T-helper 2 cell (primary cell): ENCODE measurements around the gene USF2.

Source experiments
- DNase-seq, 5 experiments: peaks; one replicate each; pipeline versions ENCODE4 v3.0.0 to v3.0.0-alpha.2; 2012 to 2022

Gene USF2

DNA sequence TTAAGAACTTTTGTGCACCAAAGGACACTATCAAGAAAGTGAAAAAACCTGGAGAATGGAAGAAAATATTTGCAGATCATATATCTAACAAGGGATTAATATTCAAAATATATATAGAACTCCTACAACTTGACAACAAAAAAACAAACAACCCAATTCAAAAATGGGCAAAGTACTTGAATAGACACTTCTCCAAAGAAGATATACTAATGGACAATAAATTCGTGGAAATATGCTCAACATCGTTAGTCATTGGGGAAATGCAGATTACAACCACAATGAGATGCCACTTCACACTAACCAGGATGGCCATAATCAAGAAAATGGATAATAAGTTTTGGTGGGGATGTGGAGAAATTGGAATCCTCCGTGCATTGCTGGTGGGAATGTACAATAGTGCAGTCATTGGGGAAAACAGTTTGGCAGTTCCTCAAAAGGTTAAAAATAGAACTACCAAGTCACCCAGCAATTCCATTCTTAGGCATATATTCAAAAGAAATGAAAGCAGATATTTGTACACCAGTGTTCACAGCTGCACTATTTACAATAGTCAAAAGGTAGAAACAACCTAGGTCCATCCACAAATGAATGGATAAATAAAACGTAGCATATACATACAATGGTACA lies 22.2 kb upstream of the USF2 start:
- no peak for DNase-seq

DNA sequence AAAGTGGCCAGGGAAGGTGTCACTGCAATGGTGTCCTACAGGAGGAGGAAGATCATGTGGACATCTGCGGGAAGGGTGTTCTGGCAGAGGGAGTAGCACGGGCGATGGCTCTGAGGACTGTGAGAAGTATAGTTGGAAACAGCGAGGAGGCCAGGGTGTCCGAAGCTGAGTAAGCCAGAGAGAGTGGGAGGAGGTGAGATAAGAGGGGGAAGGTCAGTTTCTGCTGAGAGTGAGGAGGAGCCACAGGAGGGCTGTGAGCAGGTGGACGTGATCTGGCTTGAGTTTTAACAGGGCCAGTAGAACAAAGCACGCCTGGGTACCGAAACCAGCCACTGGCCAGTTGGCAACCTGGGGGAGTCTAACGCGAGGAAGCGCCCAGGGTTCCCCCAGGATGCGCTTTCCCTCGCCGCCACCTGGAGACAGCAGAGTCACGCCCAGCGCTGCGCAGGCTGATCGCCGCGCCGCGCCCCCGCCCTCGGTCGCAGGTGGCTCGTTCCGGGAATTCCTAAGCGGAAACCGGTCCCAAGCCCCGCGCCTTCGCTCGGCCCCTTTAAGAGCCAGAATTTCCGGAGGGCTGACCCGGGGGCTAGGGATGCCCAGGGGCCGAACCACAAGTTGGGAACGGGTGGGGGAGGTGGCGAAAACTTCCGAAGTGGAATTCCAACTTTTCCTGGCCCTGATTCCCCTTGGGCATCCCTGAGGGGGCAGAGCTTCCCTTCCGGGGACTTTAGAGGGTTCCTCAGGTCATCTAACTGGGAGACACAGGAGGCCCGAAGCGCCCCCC lies 21.0 kb upstream of the USF2 start:
- peak in 4 of 5 experiments; percentile 27 to 48 (median 40) for DNase-seq

DNA sequence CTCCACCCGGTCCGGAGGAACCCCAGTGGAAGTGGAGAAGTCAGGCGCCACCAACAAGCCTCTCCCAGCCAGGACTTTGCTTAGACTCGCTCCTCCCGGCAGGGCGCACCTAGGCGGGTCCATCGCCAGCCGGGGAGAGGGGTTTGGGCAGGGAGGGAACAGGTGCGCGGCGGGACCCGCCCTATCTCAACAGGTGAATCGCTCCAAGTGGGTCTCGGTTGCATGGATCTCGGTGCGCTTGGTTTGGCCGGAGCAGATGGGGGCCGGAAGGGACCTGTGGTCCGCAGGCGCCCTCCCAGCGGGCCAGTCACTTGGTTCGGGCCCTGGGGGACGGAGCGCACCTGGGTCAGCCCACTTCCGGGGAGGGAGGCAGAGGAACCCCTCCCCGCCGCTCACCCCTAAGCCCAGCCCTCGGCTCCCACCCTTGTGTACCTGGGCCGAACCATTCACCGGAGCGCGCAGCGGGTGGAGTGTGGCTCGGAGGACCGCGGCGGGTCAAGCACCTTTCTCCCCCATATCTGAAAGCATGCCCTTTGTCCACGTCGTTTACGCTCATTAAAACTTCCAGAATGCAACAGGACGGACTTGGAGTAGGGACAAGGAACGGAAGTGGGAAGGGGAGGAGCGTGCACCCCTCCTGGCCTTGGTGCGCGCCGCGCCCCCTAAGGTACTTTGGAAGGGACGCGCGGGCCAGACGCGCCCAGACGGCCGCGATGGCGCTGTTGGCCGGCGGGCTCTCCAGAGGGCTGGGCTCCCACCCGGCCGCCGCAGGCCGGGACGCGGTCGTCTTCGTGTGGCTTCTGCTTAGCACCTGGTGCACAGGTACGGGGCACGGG lies 20.2 kb upstream of the USF2 start, which contains the start of gene LSR:
Gene LSR, plus strand, starts transcription at position 693 of the 836 bp plus-strand sequence. Its CDS starts 21 bp downstream, at position 714.
- DNase-seq, result peak; percentile 29 to 75 (median 56)

DNA sequence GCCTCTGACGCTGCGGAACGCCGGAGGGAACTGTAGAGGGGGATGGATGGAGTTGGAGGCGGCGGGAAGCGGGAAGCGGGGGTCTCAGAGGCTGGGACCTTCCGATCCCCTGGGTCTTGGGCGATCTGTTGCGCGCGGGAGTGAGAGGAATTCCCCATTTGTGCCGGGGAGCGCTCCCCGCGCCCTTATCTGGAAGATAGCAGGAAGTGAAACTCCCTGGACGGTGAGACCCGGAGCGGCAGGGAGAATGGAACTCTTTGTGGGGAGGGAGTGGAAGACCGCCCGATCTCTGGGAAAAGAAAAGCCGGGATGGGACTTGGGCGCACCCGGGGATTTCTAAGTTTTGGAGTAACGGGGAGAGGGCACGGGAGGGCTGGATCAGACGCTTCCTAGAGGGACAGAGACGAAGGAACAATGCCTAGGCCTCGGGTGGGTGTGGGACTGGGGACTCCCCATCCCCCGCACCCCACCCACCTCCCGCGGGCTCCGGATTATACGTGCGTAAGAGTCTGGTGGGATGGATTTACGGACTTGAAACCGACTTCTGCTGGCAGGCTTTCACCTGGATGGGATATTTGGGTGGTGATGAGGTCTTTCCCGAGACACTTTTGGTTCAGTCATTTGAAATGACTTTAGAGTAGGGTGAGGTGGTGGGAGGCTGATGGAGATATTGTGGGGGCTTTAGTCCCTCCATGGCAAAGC lies 19.5 kb upstream of the USF2 start:
- no peak for DNase-seq

DNA sequence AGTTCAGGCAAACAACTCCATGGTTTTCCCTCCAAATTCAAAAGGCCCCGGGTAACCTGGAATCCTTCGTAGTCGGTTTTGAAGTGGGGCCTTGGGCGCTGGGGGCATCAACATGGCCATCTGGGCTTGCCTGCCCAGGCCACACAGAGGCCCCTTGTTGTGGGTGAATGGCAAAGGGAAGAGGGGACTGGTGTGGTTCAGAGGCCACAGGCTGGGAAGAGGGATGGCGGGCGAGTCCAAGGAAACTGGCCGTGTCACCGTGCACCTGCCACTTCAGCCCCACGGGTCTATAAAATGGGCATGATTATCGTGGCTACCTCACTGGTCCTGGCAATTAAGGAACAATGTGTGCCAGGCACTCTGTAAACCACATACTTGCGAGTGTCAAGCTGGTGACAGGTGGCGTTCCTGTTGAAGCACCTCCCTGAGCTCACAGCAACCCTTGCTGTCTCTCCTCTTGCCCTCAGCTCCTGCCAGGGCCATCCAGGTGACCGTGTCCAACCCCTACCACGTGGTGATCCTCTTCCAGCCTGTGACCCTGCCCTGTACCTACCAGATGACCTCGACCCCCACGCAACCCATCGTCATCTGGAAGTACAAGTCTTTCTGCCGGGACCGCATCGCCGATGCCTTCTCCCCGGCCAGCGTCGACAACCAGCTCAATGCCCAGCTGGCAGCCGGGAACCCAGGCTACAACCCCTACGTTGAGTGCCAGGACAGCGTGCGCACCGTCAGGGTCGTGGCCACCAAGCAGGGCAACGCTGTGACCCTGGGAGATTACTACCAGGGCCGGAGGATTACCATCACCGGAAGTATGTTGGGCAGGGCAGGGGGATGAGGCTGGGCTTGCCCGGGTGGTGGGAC lies 18.7 kb upstream of the USF2 start:
- no peak for DNase-seq

DNA sequence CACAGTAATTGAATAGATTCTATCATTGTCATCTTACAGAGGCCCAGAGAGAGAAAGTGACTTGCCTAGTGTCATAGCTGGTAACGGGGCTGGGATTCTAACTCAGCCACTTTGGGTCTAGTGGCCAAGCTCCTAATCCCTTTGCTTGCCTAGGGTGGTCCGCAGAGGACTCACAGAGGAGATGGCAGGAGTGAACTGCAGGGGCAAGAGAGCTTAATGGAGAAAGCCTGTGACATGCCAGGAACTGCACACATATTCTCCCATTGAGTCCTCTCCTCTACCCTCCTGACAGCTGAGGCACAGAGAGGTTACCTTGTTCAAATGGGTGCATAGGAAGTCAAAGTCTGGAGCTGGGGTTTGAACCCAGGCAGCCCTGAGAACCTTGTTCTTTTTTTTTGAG lies 17.3 kb upstream of the USF2 start:
- DNase-seq, result no peak

DNA sequence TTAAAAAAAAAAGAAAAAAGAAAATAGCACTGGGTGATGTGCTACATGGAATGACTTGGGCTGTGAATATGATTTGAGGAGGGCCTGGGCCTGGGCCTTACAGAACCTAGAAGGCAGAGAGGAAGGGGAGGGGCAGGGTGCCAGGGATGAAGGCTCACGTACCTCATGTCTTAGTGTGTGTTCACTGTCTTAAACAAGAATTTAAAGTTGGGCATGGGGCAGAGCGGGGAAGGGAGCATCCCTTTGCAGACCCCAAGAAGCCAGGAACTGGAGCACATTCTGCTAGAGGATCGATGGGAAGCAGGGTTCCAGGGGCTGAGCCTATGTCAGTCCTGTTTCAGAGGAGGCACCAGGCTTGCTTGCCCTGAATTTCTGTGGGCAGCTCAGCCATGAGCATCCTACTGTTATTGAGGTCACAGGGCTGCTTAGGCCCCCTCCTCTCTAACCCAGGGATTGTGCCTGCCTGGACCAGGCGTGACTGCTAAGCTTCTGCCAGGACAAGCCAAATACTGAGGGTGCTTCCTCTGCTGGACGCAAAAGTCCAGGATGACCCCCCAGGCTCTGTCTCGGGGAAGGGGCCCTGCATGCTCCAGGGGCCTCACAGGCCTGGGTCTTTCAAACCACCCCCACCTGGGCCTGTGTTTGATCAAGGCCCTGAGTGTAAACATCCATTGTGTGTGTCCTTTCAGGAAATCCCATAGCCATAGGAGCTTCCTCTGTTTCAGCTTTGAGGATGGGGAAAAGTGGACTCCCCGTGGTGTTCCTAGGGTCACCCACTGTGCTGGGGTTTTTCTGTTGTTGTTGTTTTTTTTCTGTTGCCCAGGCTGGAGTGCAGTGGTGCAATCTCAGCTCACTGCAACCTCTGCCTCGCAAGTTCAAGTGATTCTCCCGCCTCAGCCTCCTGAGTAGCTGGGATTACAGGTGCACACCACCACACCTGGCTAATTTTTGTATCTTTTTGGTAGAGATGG lies 15.2 kb upstream of the USF2 start:
- no peak for DNase-seq

DNA sequence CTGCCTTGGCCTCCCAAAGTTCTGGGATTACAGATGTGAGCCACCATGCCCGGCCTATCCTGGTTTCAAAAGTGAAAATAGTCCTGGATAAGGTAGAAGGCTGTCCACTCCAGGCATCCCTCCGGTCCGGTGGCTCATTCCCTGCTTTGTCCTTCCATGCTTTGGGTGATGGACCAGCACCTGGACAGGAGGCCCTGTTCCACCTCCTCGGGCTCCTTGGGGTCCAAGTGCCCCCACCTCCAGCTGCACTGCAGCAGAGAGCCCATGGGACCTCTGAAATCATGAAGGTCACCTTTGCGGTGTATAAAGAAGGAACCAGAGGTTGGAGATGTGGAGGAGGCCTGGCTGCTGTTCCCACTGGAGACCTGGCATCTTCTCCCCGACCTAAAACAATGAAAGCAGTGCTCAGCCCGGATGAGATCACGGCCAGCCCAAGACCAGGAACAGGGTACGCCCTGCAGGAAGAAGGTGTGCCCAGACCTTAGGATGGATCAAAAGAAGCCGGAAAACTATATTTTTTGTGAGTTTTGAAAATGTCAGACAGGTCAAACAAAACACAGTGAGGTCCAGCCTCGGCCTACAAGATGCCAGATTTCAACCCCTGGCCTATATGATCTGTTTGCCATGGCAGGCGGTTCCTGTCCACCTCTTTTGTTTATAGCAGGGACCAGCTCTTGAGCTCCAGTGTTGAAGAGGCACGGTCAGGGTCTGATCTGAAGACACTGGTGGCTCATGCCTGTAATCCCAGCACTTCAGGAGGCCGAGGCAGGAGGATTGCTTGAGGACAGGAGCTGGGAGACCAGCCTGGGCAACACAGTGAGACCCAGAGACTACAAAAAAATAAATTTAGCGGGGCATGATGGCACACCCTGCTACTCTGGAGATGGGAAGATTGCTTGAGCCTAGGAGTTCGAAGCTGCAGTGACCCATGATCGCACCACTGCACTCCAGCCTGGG lies 14.1 kb upstream of the USF2 start:
- no peak for DNase-seq

DNA sequence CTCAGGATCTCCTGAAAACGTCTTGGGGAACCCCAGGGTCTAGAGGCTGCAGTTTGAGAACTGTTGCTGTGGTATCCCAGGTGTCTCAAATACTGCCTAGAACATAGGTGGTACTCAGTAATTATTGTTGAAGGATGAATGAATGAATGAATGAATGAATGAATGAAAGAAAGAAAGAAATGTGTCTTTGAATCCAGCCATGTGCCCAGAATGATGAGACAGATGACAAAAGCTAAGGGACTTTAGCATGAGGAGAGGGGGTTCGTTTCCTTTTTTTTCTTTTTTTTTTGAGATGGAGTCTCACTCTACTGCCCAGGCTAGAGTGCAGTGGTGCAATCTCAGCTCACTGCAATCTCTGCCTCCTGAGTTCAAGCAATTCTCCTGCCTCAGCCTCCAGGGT lies 12.2 kb upstream of the USF2 start:
- DNase-seq, result no peak

DNA sequence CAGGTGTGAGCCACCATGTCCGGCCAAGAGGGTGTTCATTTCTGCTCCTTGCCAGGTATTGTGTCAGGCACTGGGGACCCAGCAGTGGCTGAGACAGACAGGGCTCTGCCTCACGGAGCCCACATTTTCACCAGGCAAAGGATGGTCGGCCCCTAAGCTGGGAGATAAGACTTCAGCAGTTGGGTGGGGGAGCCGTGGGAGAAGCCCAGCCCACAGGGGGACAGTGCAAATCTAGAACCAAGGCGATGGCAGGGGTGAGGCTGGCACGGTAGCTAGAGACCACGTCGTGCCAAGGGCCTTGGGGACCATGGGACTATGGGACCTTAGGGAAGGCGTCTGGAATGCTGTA lies 11.7 kb upstream of the USF2 start:
- no peak for DNase-seq

DNA sequence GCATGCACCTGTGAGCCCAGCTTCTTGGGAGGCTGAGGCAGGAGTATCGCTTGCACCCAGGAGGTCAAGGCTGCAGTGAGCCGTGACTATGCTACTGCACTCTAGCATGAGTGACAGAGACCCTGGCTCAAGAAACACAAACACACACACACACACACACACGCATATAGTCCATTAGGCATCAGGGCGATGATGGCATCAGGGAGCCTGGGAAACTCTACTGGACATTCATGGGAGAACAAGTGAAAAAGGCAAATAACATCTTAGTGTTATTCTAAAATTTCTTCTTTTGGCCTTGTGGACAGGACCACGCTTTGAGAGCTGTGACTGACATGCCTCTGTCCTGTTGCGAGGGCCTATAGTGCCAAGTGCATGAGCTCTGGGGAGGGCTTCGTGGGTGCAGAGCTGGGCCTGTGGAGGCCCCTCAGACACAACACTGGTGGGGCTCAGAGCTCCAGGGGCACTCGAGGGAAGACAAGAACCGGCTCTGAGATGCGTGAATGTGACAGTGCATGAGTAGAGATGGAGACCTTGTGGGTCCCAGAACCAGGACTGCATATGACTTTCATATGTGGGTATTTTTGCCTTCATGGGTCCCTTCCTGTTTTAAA lies 8.0 kb upstream of the USF2 start:
- no peak for DNase-seq

DNA sequence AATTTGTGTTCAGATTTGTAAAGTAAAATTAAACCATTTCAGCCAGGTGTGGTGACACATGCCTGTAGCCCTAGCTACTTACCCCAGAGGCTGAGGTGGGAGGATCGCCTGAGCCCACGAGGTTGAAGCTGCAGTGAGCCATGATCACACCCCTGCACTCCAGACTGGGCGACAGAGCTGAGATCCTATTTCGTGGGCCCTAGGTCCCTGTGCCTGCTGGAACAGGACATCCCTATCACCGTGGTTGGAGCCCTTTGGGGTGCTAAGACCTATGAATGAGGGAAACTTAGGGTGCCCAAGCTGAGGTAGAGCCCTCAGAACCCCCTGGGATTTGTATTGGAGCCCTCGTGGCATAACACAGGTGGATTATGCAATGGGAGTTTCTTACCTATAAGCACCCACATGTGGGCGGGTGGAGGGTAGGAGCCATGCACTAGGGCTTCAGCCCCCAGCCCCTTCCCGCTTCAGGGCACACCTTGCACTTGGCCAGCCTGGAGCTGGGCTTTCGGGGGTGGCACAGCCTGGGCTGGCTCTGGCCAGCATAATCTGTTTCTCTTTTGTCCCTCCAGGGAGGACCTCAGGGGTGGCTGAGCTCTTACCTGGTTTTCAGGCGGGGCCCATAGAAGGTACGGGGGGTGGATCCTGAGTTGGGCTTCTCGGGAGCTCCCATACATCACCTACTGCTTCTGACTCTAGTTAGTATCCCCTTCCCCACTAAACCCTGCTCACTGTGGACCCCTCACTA lies 7.2 kb upstream of the USF2 start:
- no peak for DNase-seq

DNA sequence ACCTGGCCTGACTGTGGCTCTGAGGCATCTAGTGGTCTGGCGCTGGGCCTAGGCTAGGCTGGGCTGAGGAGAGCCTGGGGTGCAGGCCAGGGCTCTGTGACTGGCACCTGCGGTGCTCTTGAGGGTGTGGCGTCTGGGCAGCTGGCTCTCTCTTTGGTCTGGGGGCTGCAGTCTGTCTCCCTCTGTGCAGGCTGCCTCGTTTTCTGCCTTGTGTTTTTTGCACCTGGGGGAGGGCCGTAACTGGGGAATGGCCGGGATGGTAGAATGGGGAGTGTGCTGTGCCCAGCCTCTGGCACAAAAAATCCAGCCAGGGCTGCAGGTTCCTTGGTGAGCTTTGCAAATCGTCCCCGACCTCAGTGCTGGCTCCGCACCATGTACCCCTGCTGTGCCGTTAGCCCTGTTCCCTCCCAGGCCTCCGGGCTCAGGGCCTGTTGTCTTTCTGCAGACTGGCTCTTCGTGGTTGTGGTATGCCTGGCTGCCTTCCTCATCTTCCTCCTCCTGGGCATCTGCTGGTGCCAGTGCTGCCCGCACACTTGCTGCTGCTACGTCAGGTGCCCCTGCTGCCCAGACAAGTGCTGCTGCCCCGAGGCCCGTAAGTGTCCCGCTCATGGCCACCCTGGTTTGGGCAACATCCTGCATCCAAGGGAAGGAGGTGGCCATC lies 6.5 kb upstream of the USF2 start:
- no peak for DNase-seq

DNA sequence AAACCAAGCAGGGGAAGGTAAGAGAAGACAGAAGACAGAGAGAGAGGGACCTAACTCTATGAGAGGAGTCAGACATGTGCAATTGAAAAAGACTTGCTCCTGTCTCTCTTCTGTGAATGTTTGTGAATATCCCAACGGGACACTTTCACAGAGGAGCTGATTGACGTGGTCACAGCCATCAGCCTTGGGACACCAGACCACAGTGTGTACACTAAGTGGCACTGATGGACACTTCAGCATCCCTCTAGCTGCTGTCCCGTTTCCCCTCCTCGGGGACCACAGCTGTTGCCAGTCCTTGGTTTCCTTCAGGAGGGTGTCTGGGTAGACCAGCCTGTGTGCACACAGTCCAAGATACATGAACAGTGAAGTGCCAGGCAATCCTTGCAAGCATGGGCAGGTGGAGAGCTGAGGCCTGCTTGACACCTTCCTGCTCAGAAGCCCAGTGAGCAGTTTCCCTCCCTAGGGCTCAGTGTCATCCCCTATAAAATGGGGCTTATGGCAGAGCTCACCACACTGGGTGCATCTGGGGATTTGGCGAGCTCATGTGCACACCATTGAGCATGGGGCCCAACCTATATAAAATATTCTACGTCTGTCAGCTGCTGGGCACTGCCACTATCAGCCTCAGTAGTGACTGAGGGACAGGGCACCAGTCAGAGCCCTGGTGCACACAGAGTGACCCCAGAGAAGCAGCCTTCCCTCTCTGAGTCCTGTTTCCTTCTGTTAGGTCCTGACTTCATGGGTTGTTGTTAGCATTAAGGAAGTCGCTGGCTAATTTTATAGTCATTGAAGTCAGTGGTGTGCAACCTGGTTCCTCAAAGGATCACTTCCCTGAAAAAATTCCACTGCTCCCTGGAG lies 4.3 kb upstream of the USF2 start:
- no peak for DNase-seq

DNA sequence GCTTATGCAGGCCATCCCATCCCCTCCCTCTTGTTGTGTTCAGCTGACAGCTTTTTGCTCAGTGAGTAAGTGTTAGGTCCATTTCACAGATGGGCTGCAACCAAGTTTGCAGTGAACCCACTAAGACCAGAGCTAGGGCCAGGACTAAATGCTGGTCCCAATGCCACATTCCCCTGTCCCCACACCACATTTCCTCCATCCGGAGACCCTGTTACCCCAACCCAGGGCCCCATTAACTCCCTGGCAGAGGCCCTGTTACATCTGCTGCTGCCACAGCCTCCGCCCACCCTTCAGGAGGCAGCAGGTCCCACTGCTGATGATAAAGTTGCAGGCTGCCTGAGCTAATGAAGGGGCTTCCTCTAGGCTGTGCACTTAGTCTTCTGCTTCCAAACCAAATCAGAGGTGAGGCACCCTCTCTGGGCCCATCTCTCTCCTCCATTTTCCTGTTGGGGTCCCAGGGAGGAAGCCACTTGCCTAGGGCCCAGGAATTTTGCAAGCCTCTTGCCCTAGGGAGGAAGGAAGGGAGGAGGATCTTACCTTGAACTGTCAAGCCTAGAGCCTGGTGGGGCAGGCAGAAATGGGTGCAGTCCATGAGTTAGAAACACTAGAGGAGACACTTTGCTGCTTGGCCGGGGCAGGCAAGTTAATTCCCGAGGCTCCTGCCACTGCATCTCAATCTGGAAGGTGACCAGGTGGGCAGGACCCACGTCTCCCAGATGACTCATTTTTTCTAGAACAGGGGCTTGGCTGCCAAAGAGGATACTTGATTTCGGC lies 3.4 kb upstream of the USF2 start:
- no peak for DNase-seq
